A673 (cell line): ENCODE measurements around the gene LCA5L. TPM values are rescaled to one million over a fixed set of nuclear protein-coding genes. Genes with fewer than 3 reads are reported as not detected.

Source experiments
- BruUV-seq: library from RNA; stranded (reverse); fragments of 400-500 nt; replicated peaks from 2 replicates; lab custom pipeline; 2021; lab: Mats Ljungman, UMichigan
- CTCF ChIA-PET: fragments of 300-600 bp; sonication (Branson Sonifier 250); formaldehyde crosslinking; loops from one replicate; lab custom pipeline; 2022; ENCODE audit warnings: antibody characterized with exemption; lab: Charles Lee
- POLR2A ChIA-PET: fragments of 300-600 bp; sonication (Branson Sonifier 250); formaldehyde crosslinking; loops from one replicate; lab custom pipeline; 2022; ENCODE audit warnings: antibody characterized with exemption; ENCODE audit not compliant: low non-redundant PET; lab: Charles Lee
- DNase-seq: peaks from one replicate; pipeline ENCODE4 v3.0.0-alpha.2; 2015; ENCODE audit warnings: low spot score
- H3K27ac ChIP-seq: fragments of 200-600 bp; sonication (generic); 2 replicates; pipeline ENCODE4 v1.5.1; 2016; ENCODE audit warnings: mixed run types, low read depth, mild to moderate bottlenecking, mixed read lengths, antibody characterized with exemption, low read length; ENCODE audit not compliant: poor library complexity, severe bottlenecking
- H3K27me3 ChIP-seq: fragments of 200-600 bp; sonication (generic); replicated peaks from 2 replicates; pipeline ENCODE4 v1.6.1; 2017; ENCODE audit warnings: mixed run types, low read depth, mild to moderate bottlenecking, mixed read lengths, antibody characterized with exemption, low read length; ENCODE audit not compliant: insufficient read depth, poor library complexity
- H3K36me3 ChIP-seq: fragments of 200-600 bp; sonication (generic); 2 replicates; pipeline ENCODE4 v1.6.1; 2016; ENCODE audit warnings: mixed run types, mild to moderate bottlenecking, mixed read lengths, antibody characterized with exemption, low read length; ENCODE audit not compliant: insufficient read depth, poor library complexity, severe bottlenecking
- H3K4me1 ChIP-seq: fragments of 200-600 bp; sonication (generic); 2 replicates; pipeline ENCODE4 v1.6.1; 2017; ENCODE audit warnings: mixed run types, mild to moderate bottlenecking, mixed read lengths, antibody characterized with exemption, low read length; ENCODE audit not compliant: insufficient read depth, poor library complexity, severe bottlenecking
- H3K4me3 ChIP-seq: fragments of 200-600 bp; sonication (generic); 2 replicates; pipeline ENCODE4 v1.5.1; 2016; ENCODE audit warnings: low read depth, mixed run types, mild to moderate bottlenecking, mixed read lengths, low read length; ENCODE audit not compliant: poor library complexity, severe bottlenecking
- H3K9me3 ChIP-seq: fragments of 200-600 bp; sonication (generic); 2 replicates; pipeline ENCODE4 v1.6.1; 2016; ENCODE audit warnings: mixed run types, low read depth, mild to moderate bottlenecking, mixed read lengths, antibody characterized with exemption, low read length; ENCODE audit not compliant: poor library complexity, severe bottlenecking
- EZH2 ChIP-seq: fragments of 200-600 bp; sonication (generic); IDR thresholded peaks from 2 replicates; pipeline ENCODE4 v1.6.1; 2017; ENCODE audit warnings: borderline replicate concordance, low read depth, mild to moderate bottlenecking, mixed read lengths, antibody characterized with exemption, low read length; ENCODE audit not compliant: poor library complexity, severe bottlenecking
- intact Hi-C: fragments of 100-400 bp; cut with micrococcal nuclease; formaldehyde crosslinking; loops from one replicate; pipeline ENCODE4 v1.10.0; 2022; ENCODE audit not compliant: unreplicated experiment
- total RNA-seq: library from RNA; stranded (reverse); gene quantifications from 2 replicates; pipeline ENCODE4 v1.2.3, GENCODE V29; 2021
- TF ChIP-seq, protein P1 (sequence below): fragments of 300-800, 200-600 bp; sonication (generic); conservative IDR thresholded peaks from 2 replicates; pipeline ENCODE4 v1.5.1; 2017; ENCODE audit warnings: low read depth, mild to moderate bottlenecking, antibody characterized with exemption, low read length, moderate library complexity, mixed read lengths

LCA5L gene
- total RNA-seq, 1 experiment from 2014 or later, result 0.69 TPM

DNA sequence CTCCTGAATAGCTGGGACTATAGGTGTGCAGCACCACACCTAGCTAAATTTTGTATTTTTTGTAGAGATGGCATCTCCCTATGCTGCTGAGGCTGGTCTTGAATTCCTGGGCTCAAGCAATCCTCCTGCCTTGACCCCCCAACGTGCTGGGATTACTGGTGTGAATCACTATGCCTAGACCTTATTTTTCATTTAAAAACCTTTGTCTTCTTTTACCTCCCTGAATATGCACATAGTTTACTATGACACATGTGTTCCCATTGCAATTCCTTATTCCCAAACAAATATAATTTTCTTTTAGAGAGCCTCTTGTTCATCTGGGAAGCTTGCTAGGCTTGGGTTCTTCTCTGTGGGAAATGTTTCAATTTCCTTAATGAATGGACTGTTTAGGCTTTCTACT, 23.0 kb upstream of the LCA5L start:
- CTCF ChIA-PET, result no interaction called here
- DNase-seq, result no peak
- intact Hi-C loops, result no loop called here
- no peak overlapping the region for H3K4me3 ChIP-seq
- no peaks in the 10 kb centered on the region for H3K4me1 ChIP-seq
- TF ChIP-seq EZH2, result no peak
- TF ChIP-seq, protein P1, sequence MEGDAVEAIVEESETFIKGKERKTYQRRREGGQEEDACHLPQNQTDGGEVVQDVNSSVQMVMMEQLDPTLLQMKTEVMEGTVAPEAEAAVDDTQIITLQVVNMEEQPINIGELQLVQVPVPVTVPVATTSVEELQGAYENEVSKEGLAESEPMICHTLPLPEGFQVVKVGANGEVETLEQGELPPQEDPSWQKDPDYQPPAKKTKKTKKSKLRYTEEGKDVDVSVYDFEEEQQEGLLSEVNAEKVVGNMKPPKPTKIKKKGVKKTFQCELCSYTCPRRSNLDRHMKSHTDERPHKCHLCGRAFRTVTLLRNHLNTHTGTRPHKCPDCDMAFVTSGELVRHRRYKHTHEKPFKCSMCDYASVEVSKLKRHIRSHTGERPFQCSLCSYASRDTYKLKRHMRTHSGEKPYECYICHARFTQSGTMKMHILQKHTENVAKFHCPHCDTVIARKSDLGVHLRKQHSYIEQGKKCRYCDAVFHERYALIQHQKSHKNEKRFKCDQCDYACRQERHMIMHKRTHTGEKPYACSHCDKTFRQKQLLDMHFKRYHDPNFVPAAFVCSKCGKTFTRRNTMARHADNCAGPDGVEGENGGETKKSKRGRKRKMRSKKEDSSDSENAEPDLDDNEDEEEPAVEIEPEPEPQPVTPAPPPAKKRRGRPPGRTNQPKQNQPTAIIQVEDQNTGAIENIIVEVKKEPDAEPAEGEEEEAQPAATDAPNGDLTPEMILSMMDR, result no peak
- H3K9me3 ChIP-seq, result no peaks in the 10 kb centered on the region
- BruUV-seq, result no TSS peak
- no peaks in the 10 kb centered on the region for H3K36me3 ChIP-seq
- no peak overlapping the region for H3K27ac ChIP-seq
- POLR2A ChIA-PET, result interaction anchor here (0.7 kb wide), 1 partner anchor 1544 kb away, joined by 4 read pairs; no protein-coding TSS in a partner anchor
- H3K27me3 ChIP-seq, result no peaks in the 10 kb centered on the region

DNA sequence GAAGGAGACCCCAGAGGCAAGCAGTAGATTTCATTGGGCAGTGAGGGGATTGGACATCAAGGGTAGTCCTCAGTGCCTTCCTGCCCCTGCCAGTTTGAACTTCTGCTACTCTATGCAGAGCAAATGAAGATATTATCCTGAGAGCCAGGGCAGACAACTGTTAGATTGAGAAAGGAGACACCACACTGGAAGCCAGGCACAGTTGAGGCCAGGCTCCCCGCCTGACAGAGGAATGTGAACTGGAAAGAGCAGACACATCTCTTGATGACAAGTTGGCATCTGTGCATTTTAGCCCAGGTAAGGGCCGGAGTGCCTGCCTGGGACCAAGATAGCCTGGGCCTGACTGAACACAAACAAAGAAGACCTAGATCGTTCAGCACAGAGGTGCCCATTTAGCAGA, 22.2 kb upstream of the LCA5L start:
- intact Hi-C loops, result no loop called here
- TF ChIP-seq EZH2, result no peak
- TF ChIP-seq, protein P1, result no peak
- ChIA-PET CTCF (no interaction called here), POLR2A (no interaction called here)
- Histone ChIP-seq H3K4me3 (no peak overlapping the region), H3K9me3 (no peaks in the 10 kb centered on the region), H3K4me1 (no peaks in the 10 kb centered on the region), H3K36me3 (no peaks in the 10 kb centered on the region), H3K27ac (no peak overlapping the region), H3K27me3 (no peaks in the 10 kb centered on the region)
- DNase-seq, result no peak
- no TSS peak for BruUV-seq

DNA sequence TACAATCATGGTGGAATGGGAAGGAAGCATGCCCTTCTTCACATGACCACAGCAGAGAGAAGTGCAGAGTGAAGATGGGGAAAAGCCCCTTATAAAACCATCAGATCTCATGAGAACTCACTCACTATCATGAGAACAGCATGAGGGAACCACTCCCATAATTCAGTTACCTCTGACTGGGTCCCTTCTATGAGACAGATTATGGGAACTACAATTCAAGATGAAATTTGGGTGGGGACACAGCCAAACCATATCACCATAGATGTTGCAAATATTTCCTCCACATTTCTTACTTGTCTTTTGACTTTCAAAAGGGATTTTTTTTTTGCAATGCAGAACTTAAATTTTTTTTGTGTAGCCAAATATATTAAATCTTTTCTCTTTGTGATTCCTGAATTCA, 21.0 kb upstream of the LCA5L start:
- no peaks in the 10 kb centered on the region for H3K27me3 ChIP-seq
- ChIA-PET POLR2A (no interaction called here), CTCF (no interaction called here)
- no peaks in the 10 kb centered on the region for H3K9me3 ChIP-seq
- no peak for DNase-seq
- no peak overlapping the region for H3K4me3 ChIP-seq
- intact Hi-C loops, result no loop called here
- BruUV-seq, result no TSS peak
- H3K27ac ChIP-seq, result no peak overlapping the region
- TF ChIP-seq EZH2, result no peak
- TF ChIP-seq, protein P1, result no peak
- H3K36me3 ChIP-seq, result no peaks in the 10 kb centered on the region
- no peaks in the 10 kb centered on the region for H3K4me1 ChIP-seq
